ENCODE data around the gene DEXI.
"Not testable (repeated sequence)": the region's sequence is repeated elsewhere in the genome, so short reads cannot be mapped to it uniquely, and the experiment has no call there.

DEXI gene

GRCh38 chr16:10925285-10925684 is 17.0 kb downstream of the DEXI start:
- DNase-seq: not testable (repeated sequence)

- no peak for DNase-seq
These were observed 18.5 kb downstream of the DEXI start for GRCh38 chr16:10923650-10924214.

GRCh38 chr16:10923146-10923649 is 19.1 kb downstream of the DEXI start:
- DNase-seq: no peak

GRCh38 chr16:10922328-10923145 is 19.7 kb downstream of the DEXI start:
- no peak for DNase-seq

GRCh38 chr16:10921536-10922327 is 20.5 kb downstream of the DEXI start:
- DNase-seq: no peak

DNA sequence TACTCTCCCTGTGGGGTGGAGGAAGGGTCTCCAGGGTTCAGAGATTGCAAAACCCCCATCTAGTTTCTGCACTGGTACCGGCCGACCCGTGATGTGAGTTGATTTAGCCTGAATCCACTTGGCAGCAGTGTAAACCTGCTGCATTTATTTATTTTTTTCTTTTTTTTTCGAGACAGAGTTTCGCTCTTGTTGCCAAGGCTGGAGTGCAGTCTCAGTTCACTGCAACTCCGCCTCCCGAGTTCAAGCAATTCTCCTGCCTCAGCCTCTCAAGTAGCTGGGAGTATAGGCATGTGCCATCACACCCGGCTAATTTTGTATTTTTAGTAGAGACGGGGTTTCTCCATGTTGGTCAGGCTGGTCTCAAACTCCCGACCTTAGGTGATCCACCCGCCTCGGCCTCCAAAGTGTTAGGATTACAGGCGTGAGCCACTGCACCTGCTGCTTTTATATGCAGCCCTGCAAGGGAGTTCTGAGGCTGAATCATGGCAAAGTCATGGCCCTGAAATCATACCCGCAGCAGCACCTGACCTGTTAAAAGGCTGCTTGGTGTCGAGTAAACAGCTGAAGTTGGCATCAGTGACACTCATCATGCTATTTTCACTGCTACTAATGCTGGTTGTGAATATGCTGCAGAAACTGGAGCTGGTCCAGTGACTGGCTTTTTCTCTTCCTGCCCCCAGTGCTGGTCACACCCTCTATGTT is 21.4 kb downstream of the DEXI start:
- DNase-seq: no peak

GRCh38 chr16:10919003-10919351 is 23.3 kb downstream of the DEXI start:
- DNase-seq: no peak

GRCh38 chr16:10918294-10919002 is 23.8 kb downstream of the DEXI start:
- peak; percentile 70 to 79 for DNase-seq

DNA sequence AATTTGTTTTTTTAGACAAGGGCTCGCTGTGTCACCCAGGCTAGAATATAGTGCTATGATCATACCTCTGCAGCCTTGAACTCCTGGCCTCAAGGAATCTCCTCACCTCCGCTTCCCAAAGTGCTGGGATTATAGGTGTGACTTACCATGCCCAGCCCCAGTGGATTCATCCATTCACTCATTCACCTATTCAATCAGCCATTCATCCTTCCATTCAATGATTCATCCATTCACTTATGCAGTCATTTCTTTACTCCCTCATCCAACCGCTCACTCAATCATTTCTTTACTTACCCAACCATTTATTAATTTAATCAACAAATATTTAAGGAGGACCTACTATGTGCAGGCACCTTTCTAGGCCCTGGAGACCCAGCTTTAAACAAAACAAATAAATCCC is 25.7 kb downstream of the DEXI start:
- DNase-seq: no peak

DNA sequence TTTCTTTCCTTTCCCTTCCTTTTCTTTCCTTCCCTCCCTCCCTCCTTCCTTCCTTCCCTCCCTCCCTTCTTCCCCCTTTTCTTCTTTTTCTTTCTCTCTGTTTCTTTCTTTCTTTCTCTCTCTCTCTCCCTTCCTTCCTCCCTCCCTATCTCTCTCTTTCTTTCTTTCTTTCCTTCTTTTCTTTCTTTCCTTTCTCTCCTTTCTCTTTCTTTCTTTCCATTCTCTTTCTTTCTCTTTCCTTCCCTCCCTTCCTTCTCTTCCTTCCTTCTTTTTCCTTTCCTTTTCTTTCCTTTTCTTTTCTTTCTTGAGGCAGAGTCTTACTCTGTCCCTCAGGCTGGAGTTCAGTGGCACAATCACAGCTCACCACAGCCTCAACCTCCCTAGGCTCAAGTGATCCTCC is 31.0 kb downstream of the DEXI start:
- no peak for DNase-seq

GRCh38 chr16:10907757-10908045 is 34.6 kb downstream of the DEXI start:
- DNase-seq: no peak

DNA sequence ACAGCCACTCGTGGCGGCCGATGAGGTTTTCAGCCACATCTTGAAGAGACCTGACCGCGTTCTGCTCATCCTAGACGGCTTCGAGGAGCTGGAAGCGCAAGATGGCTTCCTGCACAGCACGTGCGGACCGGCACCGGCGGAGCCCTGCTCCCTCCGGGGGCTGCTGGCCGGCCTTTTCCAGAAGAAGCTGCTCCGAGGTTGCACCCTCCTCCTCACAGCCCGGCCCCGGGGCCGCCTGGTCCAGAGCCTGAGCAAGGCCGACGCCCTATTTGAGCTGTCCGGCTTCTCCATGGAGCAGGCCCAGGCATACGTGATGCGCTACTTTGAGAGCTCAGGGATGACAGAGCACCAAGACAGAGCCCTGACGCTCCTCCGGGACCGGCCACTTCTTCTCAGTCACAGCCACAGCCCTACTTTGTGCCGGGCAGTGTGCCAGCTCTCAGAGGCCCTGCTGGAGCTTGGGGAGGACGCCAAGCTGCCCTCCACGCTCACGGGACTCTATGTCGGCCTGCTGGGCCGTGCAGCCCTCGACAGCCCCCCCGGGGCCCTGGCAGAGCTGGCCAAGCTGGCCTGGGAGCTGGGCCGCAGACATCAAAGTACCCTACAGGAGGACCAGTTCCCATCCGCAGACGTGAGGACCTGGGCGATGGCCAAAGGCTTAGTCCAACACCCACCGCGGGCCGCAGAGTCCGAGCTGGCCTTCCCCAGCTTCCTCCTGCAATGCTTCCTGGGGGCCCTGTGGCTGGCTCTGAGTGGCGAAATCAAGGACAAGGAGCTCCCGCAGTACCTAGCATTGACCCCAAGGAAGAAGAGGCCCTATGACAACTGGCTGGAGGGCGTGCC is 35.1 kb downstream of the DEXI start:
- no peak for DNase-seq

DNA sequence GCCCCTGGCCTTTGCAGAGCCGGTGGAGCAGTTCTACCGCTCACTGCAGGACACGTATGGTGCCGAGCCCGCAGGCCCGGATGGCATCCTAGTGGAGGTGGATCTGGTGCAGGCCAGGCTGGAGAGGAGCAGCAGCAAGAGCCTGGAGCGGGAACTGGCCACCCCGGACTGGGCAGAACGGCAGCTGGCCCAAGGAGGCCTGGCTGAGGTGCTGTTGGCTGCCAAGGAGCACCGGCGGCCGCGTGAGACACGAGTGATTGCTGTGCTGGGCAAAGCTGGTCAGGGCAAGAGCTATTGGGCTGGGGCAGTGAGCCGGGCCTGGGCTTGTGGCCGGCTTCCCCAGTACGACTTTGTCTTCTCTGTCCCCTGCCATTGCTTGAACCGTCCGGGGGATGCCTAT is 35.8 kb downstream of the DEXI start:
- DNase-seq: no peak

DNA sequence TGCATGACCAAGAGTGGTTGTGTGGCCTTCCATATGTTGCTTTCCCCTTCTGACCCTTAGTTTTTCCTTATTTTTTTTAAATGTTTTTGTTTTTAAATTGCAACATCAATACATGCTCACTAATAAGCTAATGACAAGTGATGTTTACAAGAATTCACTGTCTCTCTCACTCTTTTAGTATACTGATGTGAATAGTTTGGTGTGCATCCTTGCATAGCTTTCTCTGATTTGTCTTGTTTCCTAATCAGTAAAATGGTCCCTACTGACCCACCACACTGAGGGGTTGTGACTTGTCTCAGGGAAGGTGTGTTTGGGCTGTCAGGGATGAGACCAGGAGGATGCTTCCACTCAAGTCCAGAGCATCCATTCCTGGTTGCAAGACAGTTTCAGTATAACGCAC is 39.3 kb downstream of the DEXI start:
- DNase-seq: no peak

DNA sequence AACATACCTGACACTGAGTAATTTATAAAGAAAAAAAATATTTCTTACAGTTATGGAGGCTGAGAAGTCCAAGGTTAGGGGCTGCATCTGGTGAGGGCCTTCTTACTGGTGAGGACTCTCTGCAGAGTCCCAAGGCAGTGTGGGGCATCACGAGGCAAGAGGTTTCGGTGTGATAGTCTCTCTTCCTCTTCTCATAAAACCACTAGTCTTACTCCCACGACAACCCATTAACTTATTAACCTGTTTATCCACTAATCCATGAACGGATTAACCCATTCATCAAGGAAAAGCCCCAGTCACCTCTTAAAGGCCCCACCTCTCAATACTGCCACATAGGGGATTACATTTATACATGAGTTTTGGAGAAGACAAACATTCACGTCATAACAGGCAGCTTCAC is 45.1 kb downstream of the DEXI start:
- DNase-seq: no peak

DNA sequence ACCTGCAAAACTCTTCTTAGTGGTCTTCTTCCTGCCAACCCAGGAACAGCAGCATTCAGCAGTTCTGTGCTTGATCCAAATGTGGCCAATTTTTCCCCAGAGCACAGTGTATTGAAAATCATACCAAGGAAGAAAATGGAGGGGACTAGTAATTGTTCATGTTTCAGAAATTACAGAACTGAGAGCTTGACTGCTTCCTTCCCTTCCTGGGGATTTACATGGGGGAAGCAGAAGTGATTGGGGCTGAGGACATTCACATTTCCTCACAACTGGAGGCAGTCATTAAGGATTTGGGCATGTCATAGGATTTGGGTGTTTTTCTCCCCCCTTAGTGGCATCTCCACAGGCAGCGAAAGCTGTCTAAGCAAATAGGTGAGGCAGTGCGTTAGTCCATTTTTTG is 45.5 kb downstream of the DEXI start:
- DNase-seq: no peak

DNA sequence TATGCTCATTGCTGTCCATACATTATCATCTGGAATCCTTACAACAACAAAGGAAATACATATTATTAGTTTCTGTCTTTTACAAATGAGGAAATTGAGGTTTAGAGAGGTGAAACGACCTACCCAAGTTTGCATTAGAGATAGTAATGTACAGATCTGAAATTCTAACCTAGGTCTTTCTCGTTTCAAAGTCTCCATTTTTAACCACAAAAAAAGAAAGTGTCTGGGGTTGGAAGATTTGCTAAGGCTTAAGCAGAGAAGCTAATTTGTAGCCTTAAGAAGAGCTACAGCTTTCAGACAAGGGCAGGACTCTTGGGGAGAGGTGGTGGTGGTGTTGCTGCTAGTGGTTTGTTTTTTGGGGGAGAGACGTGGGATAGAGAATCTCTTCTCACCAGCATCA is 46.1 kb downstream of the DEXI start:
- no peak for DNase-seq

DNA sequence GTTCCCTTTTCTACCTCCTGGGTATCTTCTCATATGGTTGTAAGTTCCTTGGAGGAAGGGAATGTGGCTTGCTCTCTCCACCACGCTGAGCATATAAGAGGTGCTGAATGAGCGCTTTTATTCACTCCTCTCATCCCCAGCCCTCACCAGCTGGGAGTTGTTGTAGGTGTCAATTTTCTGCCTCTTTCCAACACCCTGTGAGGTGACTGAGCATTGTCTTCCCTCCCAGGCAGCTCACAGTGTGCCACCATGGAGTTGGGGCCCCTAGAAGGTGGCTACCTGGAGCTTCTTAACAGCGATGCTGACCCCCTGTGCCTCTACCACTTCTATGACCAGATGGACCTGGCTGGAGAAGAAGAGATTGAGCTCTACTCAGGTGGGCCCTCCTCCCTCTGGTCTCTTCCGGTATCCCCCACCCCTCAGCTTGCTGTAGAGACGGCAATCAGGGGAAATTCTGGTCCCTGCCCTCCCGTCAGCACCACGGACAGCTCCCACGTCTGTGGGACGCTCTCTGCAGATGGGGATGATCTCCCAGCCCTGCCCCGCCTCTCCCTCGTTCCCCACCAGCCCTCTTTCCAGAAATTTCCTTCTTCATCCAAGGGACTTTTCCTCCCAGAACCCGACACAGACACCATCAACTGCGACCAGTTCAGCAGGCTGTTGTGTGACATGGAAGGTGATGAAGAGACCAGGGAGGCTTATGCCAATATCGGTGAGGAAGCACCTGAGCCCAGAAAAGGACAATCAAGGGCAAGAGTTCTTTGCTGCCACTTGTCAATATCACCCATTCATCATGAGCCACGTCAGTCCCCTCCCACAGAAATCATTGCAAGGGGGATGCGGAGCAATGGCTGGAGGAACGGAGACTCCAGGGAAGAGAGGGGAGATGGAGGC is 47.0 kb downstream of the DEXI start:
- no peak for DNase-seq

GRCh38 chr16:10892782-10893318 is 49.4 kb downstream of the DEXI start:
- DNase-seq: no peak

GRCh38 chr16:10889855-10890254 is 52.4 kb downstream of the DEXI start:
- no peak for DNase-seq
